AG04450 (cell line): ENCODE data around the gene SPDL1. TPM values are rescaled to one million over a fixed set of nuclear protein-coding genes. Genes with fewer than 3 reads are reported as not detected.

Experiments
- CTCF ChIA-PET: fragments of 300-600, 350-600 bp; formaldehyde crosslinking; extraction: SDS; loops from one replicate; lab custom pipeline; 2022; ENCODE audit warnings: antibody characterized with exemption, inconsistent platforms; lab: Charles Lee
- POLR2A ChIA-PET: fragments of 350-600 bp; formaldehyde crosslinking; extraction: SDS; loops from one replicate; lab custom pipeline; 2021; ENCODE audit warnings: antibody characterized with exemption, inconsistent platforms; lab: Yijun Ruan, JAX
- DNase-seq: peaks from one replicate; pipeline ENCODE4 v3.0.0-alpha.2; 2011; ENCODE audit warnings: low read depth, low spot score
- H3K27ac ChIP-seq: one replicate; pipeline ENCODE4 v1.5.1; 2012; ENCODE audit warnings: low read depth, low read length, control low read depth
- H3K27me3 ChIP-seq: one replicate; pipeline ENCODE4 v1.6.0; 2012; ENCODE audit warnings: low read length; ENCODE audit not compliant: control insufficient read depth, insufficient read depth
- H3K4me3 ChIP-seq: 2 replicates; pipeline ENCODE4 v1.5.1; 2011; ENCODE audit warnings: mild to moderate bottlenecking, low read depth, low read length, control low read depth
- H3K9me3 ChIP-seq: 2 replicates; pipeline ENCODE4 v1.5.1; 2012; ENCODE audit warnings: low read length; ENCODE audit not compliant: control insufficient read depth, insufficient read depth
- CTCF ChIP-seq: IDR thresholded peaks from 2 replicates; pipeline ENCODE4 v1.5.1; 2011; ENCODE audit warnings: low read depth, low read length, control low read depth, inconsistent platforms
- polyA plus RNA-seq: library from polyadenylated mRNA; depleted of rRNA; stranded (reverse); fragments of >200 nt; gene quantifications from 2 replicates; pipeline ENCODE4 v1.2.3, GENCODE V29; 2011

Gene SPDL1
- polyA plus RNA-seq, 1 experiment: 22.7 TPM

GRCh38 chr5:169590602-169591001 is 7.0 kb downstream of the SPDL1 start:
- no peaks in the 10 kb centered on the region for H3K9me3 ChIP-seq
- POLR2A ChIA-PET: no interaction called here
- no peak overlapping the region for H3K4me3 ChIP-seq
- H3K27me3 ChIP-seq: no peaks in the 10 kb centered on the region
- CTCF ChIA-PET: interaction anchor here (0.6 to 6.3 kb wide), 4 partner anchors 9 to 481 kb away, joined by 3 to 32 read pairs (median 3); partner anchors contain the start of gene INSYN2B
- no peak for TF ChIP-seq CTCF
- no peak for DNase-seq
- no peak overlapping the region for H3K27ac ChIP-seq

- POLR2A ChIA-PET: no interaction called here
- Histone ChIP-seq H3K27ac (no peak overlapping the region), H3K4me3 (no peak overlapping the region), H3K9me3 (no peaks in the 10 kb centered on the region), H3K27me3 (no peaks in the 10 kb centered on the region)
- no peak for TF ChIP-seq CTCF
- CTCF ChIA-PET: interaction anchor here (0.7 to 6.3 kb wide), 4 partner anchors 8 to 605 kb away, joined by 4 to 32 read pairs (median 4); partner anchors contain the start of genes INSYN2B and SPDL1
- peak; percentile 46 for DNase-seq
These were observed 8.1 kb downstream of the SPDL1 start for GRCh38 chr5:169591636-169592035.

GRCh38 chr5:169592937-169593650 is 9.5 kb downstream of the SPDL1 start:
- ChIA-PET POLR2A (interaction anchor here (0.7 kb wide), 1 partner anchor 171 kb away, joined by 4 read pairs; no protein-coding TSS in a partner anchor), CTCF (interaction anchor here (0.9 to 6.3 kb wide), 6 partner anchors 10 to 606 kb away, joined by 3 to 32 read pairs (median 6); partner anchors contain the start of genes INSYN2B and SPDL1)
- Histone ChIP-seq H3K27ac (no peak overlapping the region), H3K27me3 (no peaks in the 10 kb centered on the region), H3K4me3 (no peak overlapping the region), H3K9me3 (no peaks in the 10 kb centered on the region)
- TF ChIP-seq CTCF: no peak
- DNase-seq: no peak

DNA sequence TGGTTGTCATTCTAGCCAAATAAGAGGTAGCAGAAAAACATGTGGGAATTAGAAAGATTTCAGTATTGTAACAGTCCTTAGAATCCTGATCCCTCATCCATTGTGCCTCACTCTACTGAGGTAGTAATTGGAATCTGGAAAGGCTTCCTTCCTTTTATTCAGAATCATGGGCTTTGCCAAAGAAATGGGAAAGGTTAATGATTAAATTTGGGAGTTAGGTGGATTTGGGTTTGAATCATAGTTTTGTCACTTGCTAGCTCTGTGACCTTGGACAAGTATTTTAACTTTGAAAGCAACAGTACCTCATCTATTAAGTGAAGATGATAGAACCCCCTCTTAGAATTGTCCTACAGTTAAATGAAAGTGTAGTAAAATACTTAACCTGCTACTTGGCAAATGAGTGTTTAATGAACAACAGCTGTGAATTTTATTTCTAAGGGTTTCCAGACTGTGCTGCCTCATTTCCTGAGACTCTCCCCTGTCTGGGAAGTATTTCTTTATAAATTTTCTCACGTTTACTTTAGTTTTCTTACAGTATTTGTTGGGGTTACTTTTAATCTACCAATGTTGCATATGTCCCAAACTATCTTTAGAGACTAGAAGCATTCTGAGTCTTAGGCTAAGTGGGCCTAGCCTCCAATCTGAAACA is 11.7 kb downstream of the SPDL1 start:
- H3K27me3 ChIP-seq: no peaks in the 10 kb centered on the region
- POLR2A ChIA-PET: no interaction called here
- H3K9me3 ChIP-seq: no peaks in the 10 kb centered on the region
- CTCF ChIA-PET: interaction anchor here (0.6 to 6.3 kb wide), 5 partner anchors 13 to 475 kb away, joined by 3 to 32 read pairs (median 7); partner anchors contain the start of gene INSYN2B
- TF ChIP-seq CTCF: no peak
- DNase-seq: no peak
- no peak overlapping the region for H3K4me3 ChIP-seq
- H3K27ac ChIP-seq: no peak overlapping the region
